ENCODE data around the gene SLC44A2.

SLC44A2 gene

DNA sequence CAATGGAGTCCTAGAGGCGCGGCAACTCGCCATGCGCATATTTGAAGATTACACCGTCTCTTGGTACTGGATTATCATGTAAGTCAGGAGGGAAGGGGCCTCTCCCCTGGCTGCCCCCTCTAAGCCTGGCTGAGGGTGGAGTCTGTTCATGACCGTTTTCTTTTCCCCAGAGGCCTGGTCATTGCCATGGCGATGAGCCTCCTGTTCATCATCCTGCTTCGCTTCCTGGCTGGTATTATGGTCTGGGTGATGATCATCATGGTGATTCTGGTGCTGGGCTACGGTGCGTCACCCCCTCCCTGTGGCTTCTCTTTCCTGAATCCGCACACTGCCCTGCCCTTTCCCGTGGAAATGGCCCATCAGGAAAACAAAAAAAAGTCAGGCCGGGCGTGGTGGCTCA lies 6.5 kb downstream of the SLC44A2 start:
- H3K4me3 ChIP-seq (ENCODE audit: control insufficient read depth in 1 of 7, extremely low read depth in 1 of 7, insufficient read depth in 4 of 7, low read depth in 2 of 7, low read length in 6 of 7) = no peak overlapping the region
- POLR2A ChIA-PET = no interaction called here
- CTCF ChIA-PET = no interaction called here
- peaks cover 0 to 8% (median 0%) of the 10 kb centered on the region in 4 experiments for H3K4me1 ChIP-seq (ENCODE audit: control extremely low read depth in 1 of 4, control insufficient read depth in 4 of 4, insufficient read depth in 4 of 4, low read length in 3 of 4)
- WGBS (ENCODE audit: insufficient coverage) = 96% methylated on average over 3 of the region's 14 CpGs
- no peak overlapping the region for H3K27ac ChIP-seq (ENCODE audit: insufficient read depth in 1 of 2, low read depth in 1 of 2, low read length in 2 of 2, poor library complexity in 1 of 2, severe bottlenecking in 2 of 2)
- no peak for DNase-seq
- H3K9me3 ChIP-seq (ENCODE audit: control extremely low read depth in 1 of 5, control insufficient read depth in 4 of 5, insufficient read depth in 2 of 5, low read depth in 1 of 5, low read length in 4 of 5) = no peaks in the 10 kb centered on the region
- H3K27me3 ChIP-seq (replicated peaks in 2 of 5; ENCODE audit: control insufficient read depth in 4 of 5, insufficient read depth in 5 of 5, low read length in 4 of 5) = no peaks in the 10 kb centered on the region
- H3K36me3 ChIP-seq (ENCODE audit: control insufficient read depth in 4 of 4, insufficient read depth in 4 of 4, low read length in 3 of 4) = peaks cover 11 to 61% (median 36%) of the 10 kb centered on the region in 4 experiments

DNA sequence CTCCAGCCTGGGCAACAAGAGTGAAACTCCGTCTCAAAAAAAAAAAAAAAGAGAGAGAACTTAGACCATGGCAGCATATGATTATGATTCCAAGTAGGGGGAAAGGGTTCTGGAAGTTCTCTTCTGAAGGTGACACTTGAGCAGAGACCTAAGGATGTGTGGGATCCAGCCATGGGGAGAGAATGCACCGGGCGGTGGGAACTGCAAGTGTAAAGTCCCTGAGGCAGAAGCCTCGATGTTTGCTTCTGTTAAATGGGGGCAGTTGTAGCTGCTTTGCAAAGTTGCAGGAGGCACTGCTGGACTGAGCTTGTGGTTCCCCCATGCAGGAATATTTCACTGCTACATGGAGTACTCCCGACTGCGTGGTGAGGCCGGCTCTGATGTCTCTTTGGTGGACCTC lies 9.1 kb downstream of the SLC44A2 start:
- no peaks in the 10 kb centered on the region for H3K9me3 ChIP-seq (ENCODE audit: control extremely low read depth in 1 of 5, control insufficient read depth in 4 of 5, insufficient read depth in 2 of 5, low read depth in 1 of 5, low read length in 4 of 5)
- ChIA-PET POLR2A (no interaction called here), CTCF (interaction anchor here (1.0 to 1.3 kb wide), 3 partner anchors 8 to 54 kb away, joined by 3 read pairs; no protein-coding TSS in a partner anchor)
- peaks cover 0 to 8% (median 0%) of the 10 kb centered on the region in 4 experiments for H3K4me1 ChIP-seq (ENCODE audit: control extremely low read depth in 1 of 4, control insufficient read depth in 4 of 4, insufficient read depth in 4 of 4, low read length in 3 of 4)
- no peak overlapping the region for H3K4me3 ChIP-seq (ENCODE audit: control insufficient read depth in 1 of 7, extremely low read depth in 1 of 7, insufficient read depth in 4 of 7, low read depth in 2 of 7, low read length in 6 of 7)
- no peak overlapping the region for H3K27ac ChIP-seq (ENCODE audit: insufficient read depth in 1 of 2, low read depth in 1 of 2, low read length in 2 of 2, poor library complexity in 1 of 2, severe bottlenecking in 2 of 2)
- peaks cover 8 to 68% (median 43%) of the 10 kb centered on the region in 4 experiments for H3K36me3 ChIP-seq (ENCODE audit: control insufficient read depth in 4 of 4, insufficient read depth in 4 of 4, low read length in 3 of 4)
- H3K27me3 ChIP-seq (replicated peaks in 2 of 5; ENCODE audit: control insufficient read depth in 4 of 5, insufficient read depth in 5 of 5, low read length in 4 of 5) = no peaks in the 10 kb centered on the region
- DNase-seq = no peak
- 100% methylated on average over 3 of the region's 7 CpGs for WGBS (ENCODE audit: insufficient coverage)

DNA sequence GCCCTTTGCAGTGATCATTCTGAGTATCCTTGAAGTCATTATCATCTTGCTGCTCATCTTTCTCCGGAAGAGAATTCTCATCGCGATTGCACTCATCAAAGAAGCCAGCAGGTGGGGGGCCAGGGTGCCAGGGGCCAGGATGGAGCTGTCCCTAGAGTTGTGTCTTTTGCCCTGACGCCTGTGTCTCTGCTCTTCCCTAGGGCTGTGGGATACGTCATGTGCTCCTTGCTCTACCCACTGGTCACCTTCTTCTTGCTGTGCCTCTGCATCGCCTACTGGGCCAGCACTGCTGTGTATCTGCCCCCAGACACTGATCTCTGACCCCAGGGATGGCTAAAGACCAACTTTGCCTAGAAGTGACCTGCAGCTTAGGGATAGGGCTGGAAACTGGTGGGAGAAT lies 9.6 kb downstream of the SLC44A2 start:
- Histone ChIP-seq H3K27me3 (replicated peaks in 2 of 5; ENCODE audit: control insufficient read depth in 4 of 5, insufficient read depth in 5 of 5, low read length in 4 of 5) (no peaks in the 10 kb centered on the region), H3K4me3 (ENCODE audit: control insufficient read depth in 1 of 7, extremely low read depth in 1 of 7, insufficient read depth in 4 of 7, low read depth in 2 of 7, low read length in 6 of 7) (no peak overlapping the region), H3K36me3 (ENCODE audit: control insufficient read depth in 4 of 4, insufficient read depth in 4 of 4, low read length in 3 of 4) (peaks cover 8 to 67% (median 42%) of the 10 kb centered on the region in 4 experiments), H3K27ac (ENCODE audit: insufficient read depth in 1 of 2, low read depth in 1 of 2, low read length in 2 of 2, poor library complexity in 1 of 2, severe bottlenecking in 2 of 2) (peak overlapping the region in 1 of 2 experiments; percentile 9), H3K9me3 (ENCODE audit: control extremely low read depth in 1 of 5, control insufficient read depth in 4 of 5, insufficient read depth in 2 of 5, low read depth in 1 of 5, low read length in 4 of 5) (no peaks in the 10 kb centered on the region), H3K4me1 (ENCODE audit: control extremely low read depth in 1 of 4, control insufficient read depth in 4 of 4, insufficient read depth in 4 of 4, low read length in 3 of 4) (peaks cover 0 to 8% (median 0%) of the 10 kb centered on the region in 4 experiments)
- WGBS (ENCODE audit: insufficient coverage) = 97% methylated on average over 6 of the region's 6 CpGs
- POLR2A ChIA-PET = no interaction called here
- DNase-seq = no peak
- CTCF ChIA-PET = interaction anchor here (0.7 to 1.3 kb wide), 5 partner anchors 8 to 54 kb away, joined by 3 to 4 read pairs (median 3); no protein-coding TSS in a partner anchor

DNA sequence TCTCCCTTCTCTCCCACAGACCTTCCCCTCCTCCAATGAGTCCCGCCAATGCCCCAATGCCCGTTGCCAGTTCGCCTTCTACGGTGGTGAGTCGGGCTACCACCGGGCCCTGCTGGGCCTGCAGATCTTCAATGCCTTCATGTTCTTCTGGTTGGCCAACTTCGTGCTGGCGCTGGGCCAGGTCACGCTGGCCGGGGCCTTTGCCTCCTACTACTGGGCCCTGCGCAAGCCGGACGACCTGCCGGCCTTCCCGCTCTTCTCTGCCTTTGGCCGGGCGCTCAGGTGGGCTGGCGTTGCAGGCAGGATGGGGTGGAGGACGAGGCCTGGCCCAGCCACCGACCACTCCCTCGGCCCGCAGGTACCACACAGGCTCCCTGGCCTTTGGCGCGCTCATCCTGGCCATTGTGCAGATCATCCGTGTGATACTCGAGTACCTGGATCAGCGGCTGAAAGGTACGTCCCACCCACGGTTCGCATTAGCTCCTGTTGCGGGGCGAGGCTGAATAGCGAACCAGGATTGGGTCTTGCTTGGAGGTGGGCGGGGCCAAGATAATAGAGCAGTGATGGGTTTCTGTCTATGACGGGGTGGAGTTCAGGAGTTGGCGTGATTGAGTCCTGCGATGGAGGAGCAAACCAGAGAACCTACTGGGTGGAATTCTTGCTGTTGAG lies 11.1 kb downstream of the SLC44A2 start:
- 97% methylated on average over 37 of the region's 37 CpGs for WGBS (ENCODE audit: insufficient coverage)

DNA sequence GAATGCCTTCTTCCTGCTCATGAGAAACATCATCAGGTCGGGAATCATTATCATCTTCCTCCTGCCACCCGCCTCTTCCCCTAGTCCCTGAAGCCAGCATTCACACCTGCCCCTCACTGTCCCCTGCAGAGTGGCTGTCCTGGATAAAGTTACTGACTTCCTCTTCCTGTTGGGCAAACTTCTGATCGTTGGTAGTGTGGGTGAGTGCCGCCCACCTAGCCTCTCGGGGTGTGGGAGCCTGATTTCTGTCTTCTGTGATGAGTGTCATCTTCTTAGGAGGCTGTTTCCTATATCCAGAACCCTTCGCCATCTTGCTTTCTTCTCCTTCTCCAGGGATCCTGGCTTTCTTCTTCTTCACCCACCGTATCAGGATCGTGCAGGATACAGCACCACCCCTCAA lies 12.5 kb downstream of the SLC44A2 start:
- 63% methylated on average over 4 of the region's 8 CpGs for WGBS (ENCODE audit: insufficient coverage)
- Histone ChIP-seq H3K36me3 (ENCODE audit: control insufficient read depth in 4 of 4, insufficient read depth in 4 of 4, low read length in 3 of 4) (peaks cover 3 to 68% (median 37%) of the 10 kb centered on the region in 4 experiments), H3K4me3 (ENCODE audit: control insufficient read depth in 1 of 7, extremely low read depth in 1 of 7, insufficient read depth in 4 of 7, low read depth in 2 of 7, low read length in 6 of 7) (no peak overlapping the region), H3K27ac (ENCODE audit: insufficient read depth in 1 of 2, low read depth in 1 of 2, low read length in 2 of 2, poor library complexity in 1 of 2, severe bottlenecking in 2 of 2) (no peak overlapping the region), H3K9me3 (ENCODE audit: control extremely low read depth in 1 of 5, control insufficient read depth in 4 of 5, insufficient read depth in 2 of 5, low read depth in 1 of 5, low read length in 4 of 5) (no peaks in the 10 kb centered on the region), H3K4me1 (ENCODE audit: control extremely low read depth in 1 of 4, control insufficient read depth in 4 of 4, insufficient read depth in 4 of 4, low read length in 3 of 4) (peaks cover 0 to 13% (median 8%) of the 10 kb centered on the region in 4 experiments), H3K27me3 (replicated peaks in 2 of 5; ENCODE audit: control insufficient read depth in 4 of 5, insufficient read depth in 5 of 5, low read length in 4 of 5) (no peaks in the 10 kb centered on the region)
- POLR2A ChIA-PET = no interaction called here
- CTCF ChIA-PET = interaction anchor here (1.7 to 15.8 kb wide), 2 partner anchors 10 to 57 kb away, joined by 6 to 313 read pairs; no protein-coding TSS in a partner anchor
- DNase-seq = no peak

More for the DNA sequence above, 11.1 kb downstream of the SLC44A2 start:
- no peak for DNase-seq
- CTCF ChIA-PET = no interaction called here
- H3K9me3 ChIP-seq (ENCODE audit: control extremely low read depth in 1 of 5, control insufficient read depth in 4 of 5, insufficient read depth in 2 of 5, low read depth in 1 of 5, low read length in 4 of 5) = no peaks in the 10 kb centered on the region
- H3K27ac ChIP-seq (ENCODE audit: insufficient read depth in 1 of 2, low read depth in 1 of 2, low read length in 2 of 2, poor library complexity in 1 of 2, severe bottlenecking in 2 of 2) = no peak overlapping the region
- POLR2A ChIA-PET = no interaction called here
- no peak overlapping the region for H3K4me3 ChIP-seq (ENCODE audit: control insufficient read depth in 1 of 7, extremely low read depth in 1 of 7, insufficient read depth in 4 of 7, low read depth in 2 of 7, low read length in 6 of 7)
- H3K27me3 ChIP-seq (replicated peaks in 2 of 5; ENCODE audit: control insufficient read depth in 4 of 5, insufficient read depth in 5 of 5, low read length in 4 of 5) = no peaks in the 10 kb centered on the region
- H3K36me3 ChIP-seq (ENCODE audit: control insufficient read depth in 4 of 4, insufficient read depth in 4 of 4, low read length in 3 of 4) = peaks cover 6 to 69% (median 43%) of the 10 kb centered on the region in 4 experiments
- peaks cover 0 to 8% (median 0%) of the 10 kb centered on the region in 4 experiments for H3K4me1 ChIP-seq (ENCODE audit: control extremely low read depth in 1 of 4, control insufficient read depth in 4 of 4, insufficient read depth in 4 of 4, low read length in 3 of 4)

DNA sequence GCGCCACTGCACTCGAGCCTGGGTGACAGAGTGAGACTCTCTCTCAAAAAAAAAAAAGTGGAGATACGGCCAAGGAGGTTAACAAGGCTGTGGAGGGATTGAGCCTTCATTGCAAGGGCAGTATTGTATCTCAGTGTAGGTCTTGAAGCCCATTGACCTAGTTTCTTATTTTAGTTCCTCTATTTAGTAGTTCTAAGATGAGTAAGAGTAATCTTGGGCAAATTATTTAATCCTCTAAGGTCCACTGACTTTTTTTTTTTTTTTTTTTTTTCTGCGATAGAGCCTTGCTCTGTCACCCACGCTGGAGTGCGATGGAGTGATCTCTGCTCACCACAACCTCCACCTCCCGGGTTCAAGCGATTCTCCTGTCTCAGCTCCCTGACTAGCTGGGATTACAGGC lies 14.5 kb downstream of the SLC44A2 start:
- Histone ChIP-seq H3K27ac (ENCODE audit: insufficient read depth in 1 of 2, low read depth in 1 of 2, low read length in 2 of 2, poor library complexity in 1 of 2, severe bottlenecking in 2 of 2) (no peak overlapping the region), H3K4me1 (ENCODE audit: control extremely low read depth in 1 of 4, control insufficient read depth in 4 of 4, insufficient read depth in 4 of 4, low read length in 3 of 4) (peaks cover 5 to 31% (median 27%) of the 10 kb centered on the region in 4 experiments), H3K4me3 (ENCODE audit: control insufficient read depth in 1 of 7, extremely low read depth in 1 of 7, insufficient read depth in 4 of 7, low read depth in 2 of 7, low read length in 6 of 7) (no peak overlapping the region), H3K9me3 (ENCODE audit: control extremely low read depth in 1 of 5, control insufficient read depth in 4 of 5, insufficient read depth in 2 of 5, low read depth in 1 of 5, low read length in 4 of 5) (no peaks in the 10 kb centered on the region), H3K27me3 (replicated peaks in 2 of 5; ENCODE audit: control insufficient read depth in 4 of 5, insufficient read depth in 5 of 5, low read length in 4 of 5) (no peaks in the 10 kb centered on the region), H3K36me3 (ENCODE audit: control insufficient read depth in 4 of 4, insufficient read depth in 4 of 4, low read length in 3 of 4) (peaks cover 3 to 57% (median 33%) of the 10 kb centered on the region in 4 experiments)
- ChIA-PET POLR2A (no interaction called here), CTCF (interaction anchor here (1.6 to 15.8 kb wide), 2 partner anchors 17 to 59 kb away, joined by 5 to 313 read pairs; no protein-coding TSS in a partner anchor)
- no peak for DNase-seq
- WGBS (ENCODE audit: insufficient coverage) = 94% methylated on average over 3 of the region's 8 CpGs

DNA sequence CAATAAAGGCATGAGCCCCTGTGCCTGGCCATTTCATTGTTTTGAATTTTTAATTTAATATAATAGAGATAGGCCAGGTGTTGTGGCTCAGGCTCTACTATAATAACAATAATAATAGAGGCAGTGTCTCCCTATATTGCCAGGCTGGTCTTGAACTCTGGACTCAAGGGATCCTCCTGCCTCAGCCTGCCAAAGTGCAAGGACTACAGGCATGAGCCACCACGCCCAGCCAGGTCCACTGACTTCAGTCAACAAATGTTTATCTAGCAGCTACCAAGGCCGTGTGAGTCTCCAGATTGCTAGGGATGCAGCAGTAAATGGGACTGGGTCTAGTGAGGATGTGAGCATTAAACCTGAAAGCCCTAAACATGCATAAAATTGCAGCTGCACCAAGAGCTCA lies 15.0 kb downstream of the SLC44A2 start:
- Histone ChIP-seq H3K27me3 (replicated peaks in 2 of 5; ENCODE audit: control insufficient read depth in 4 of 5, insufficient read depth in 5 of 5, low read length in 4 of 5) (no peaks in the 10 kb centered on the region), H3K4me1 (ENCODE audit: control extremely low read depth in 1 of 4, control insufficient read depth in 4 of 4, insufficient read depth in 4 of 4, low read length in 3 of 4) (peaks cover 5 to 29% (median 26%) of the 10 kb centered on the region in 4 experiments), H3K9me3 (ENCODE audit: control extremely low read depth in 1 of 5, control insufficient read depth in 4 of 5, insufficient read depth in 2 of 5, low read depth in 1 of 5, low read length in 4 of 5) (no peaks in the 10 kb centered on the region), H3K4me3 (ENCODE audit: control insufficient read depth in 1 of 7, extremely low read depth in 1 of 7, insufficient read depth in 4 of 7, low read depth in 2 of 7, low read length in 6 of 7) (no peak overlapping the region), H3K36me3 (ENCODE audit: control insufficient read depth in 4 of 4, insufficient read depth in 4 of 4, low read length in 3 of 4) (peaks cover 3 to 52% (median 30%) of the 10 kb centered on the region in 4 experiments), H3K27ac (ENCODE audit: insufficient read depth in 1 of 2, low read depth in 1 of 2, low read length in 2 of 2, poor library complexity in 1 of 2, severe bottlenecking in 2 of 2) (no peak overlapping the region)
- 86% methylated on average over 1 of the region's 2 CpGs for WGBS (ENCODE audit: insufficient coverage)
- CTCF ChIA-PET = interaction anchor here (0.7 to 15.8 kb wide), 4 partner anchors 9 to 60 kb away, joined by 3 to 313 read pairs (median 4); partner anchors contain the start of gene SLC44A2
- DNase-seq = no peak
- POLR2A ChIA-PET = no interaction called here

Data from common myeloid progenitor, CD34-positive (primary cell).